Astrocyte of the spinal cord (primary cell): ENCODE data around the gene CPLX1.
"Not testable (repeated sequence)": the region's sequence is repeated elsewhere in the genome, so short reads cannot be mapped to it uniquely, and the experiment has no call there.

Experiments
- DNase-seq: peaks from one replicate; pipeline ENCODE4 v3.0.0; 2011; ENCODE audit warnings: low read depth, low spot score
- H3K4me3 ChIP-seq: 2 replicates; pipeline ENCODE4 v1.5.1; 2011; ENCODE audit warnings: low read depth, mild to moderate bottlenecking, low read length, moderate library complexity
- CTCF ChIP-seq: IDR thresholded peaks from 2 replicates; pipeline ENCODE4 v1.5.1; 2012; ENCODE audit warnings: low read depth, mild to moderate bottlenecking, low read length, inconsistent platforms
- in situ Hi-C: cut with HindIII; loops from 2 replicates; pipeline ENCODE4 v1.10.0; 2017; ENCODE audit warnings: low sequenced_read_pairs

Gene CPLX1

GRCh38 chr4:740011-740410, 85.9 kb downstream of the CPLX1 start:
- no peak overlapping the region for H3K4me3 ChIP-seq
- DNase-seq = no peak
- in situ Hi-C loops = no loop called here
- TF ChIP-seq CTCF = no peak

- no peak for TF ChIP-seq CTCF
- DNase-seq = no peak
- in situ Hi-C loops = no loop called here
- H3K4me3 ChIP-seq = no peak overlapping the region
Measured at GRCh38 chr4:739569-739968, 86.4 kb downstream of the CPLX1 start.

GRCh38 chr4:738781-739280, 87.1 kb downstream of the CPLX1 start:
- TF ChIP-seq CTCF = no peak
- in situ Hi-C loops = no loop called here
- H3K4me3 ChIP-seq = no peak overlapping the region
- DNase-seq = no peak

- in situ Hi-C loops, DNase-seq, H3K4me3 ChIP-seq: not testable (repeated sequence)
Measured at GRCh38 chr4:736561-736960, 89.4 kb downstream of the CPLX1 start.

- no peak for DNase-seq
- TF ChIP-seq CTCF = no peak
- no peak overlapping the region for H3K4me3 ChIP-seq
- in situ Hi-C loops = no loop called here
Measured at GRCh38 chr4:735583-735982, 90.3 kb downstream of the CPLX1 start.
